ENCODE data around the gene RPL14. TPM values are rescaled to one million over a fixed set of nuclear protein-coding genes. Genes with fewer than 3 reads are reported as not detected.

RPL14 gene
- polyA plus RNA-seq, 1 of the 3 experiments (the other 2 are of a cell fraction), result 416 TPM

DNA sequence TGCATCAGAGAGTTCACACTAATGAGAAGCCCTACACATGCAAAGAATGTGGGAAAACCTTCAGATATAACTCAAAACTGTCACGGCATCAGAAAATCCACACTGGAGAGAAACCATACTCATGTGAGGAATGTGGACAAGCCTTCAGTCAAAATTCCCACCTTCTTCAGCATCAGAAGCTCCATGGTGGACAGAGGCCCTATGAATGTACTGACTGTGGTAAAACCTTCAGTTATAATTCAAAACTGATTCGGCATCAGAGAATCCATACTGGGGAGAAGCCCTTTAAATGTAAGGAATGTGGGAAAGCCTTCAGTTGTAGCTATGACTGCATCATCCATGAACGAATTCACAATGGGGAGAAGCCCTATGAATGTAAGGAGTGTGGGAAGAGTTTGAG, 30.0 kb downstream of the RPL14 start (continued):
- no peak for TF ChIP-seq RFX5 (IDR thresholded peaks at IDR 0.05; ENCODE audit: low read length)
- TF ChIP-seq, protein P1, sequence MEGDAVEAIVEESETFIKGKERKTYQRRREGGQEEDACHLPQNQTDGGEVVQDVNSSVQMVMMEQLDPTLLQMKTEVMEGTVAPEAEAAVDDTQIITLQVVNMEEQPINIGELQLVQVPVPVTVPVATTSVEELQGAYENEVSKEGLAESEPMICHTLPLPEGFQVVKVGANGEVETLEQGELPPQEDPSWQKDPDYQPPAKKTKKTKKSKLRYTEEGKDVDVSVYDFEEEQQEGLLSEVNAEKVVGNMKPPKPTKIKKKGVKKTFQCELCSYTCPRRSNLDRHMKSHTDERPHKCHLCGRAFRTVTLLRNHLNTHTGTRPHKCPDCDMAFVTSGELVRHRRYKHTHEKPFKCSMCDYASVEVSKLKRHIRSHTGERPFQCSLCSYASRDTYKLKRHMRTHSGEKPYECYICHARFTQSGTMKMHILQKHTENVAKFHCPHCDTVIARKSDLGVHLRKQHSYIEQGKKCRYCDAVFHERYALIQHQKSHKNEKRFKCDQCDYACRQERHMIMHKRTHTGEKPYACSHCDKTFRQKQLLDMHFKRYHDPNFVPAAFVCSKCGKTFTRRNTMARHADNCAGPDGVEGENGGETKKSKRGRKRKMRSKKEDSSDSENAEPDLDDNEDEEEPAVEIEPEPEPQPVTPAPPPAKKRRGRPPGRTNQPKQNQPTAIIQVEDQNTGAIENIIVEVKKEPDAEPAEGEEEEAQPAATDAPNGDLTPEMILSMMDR (IDR thresholded peaks at IDR 0.05), result no peak
- no peak for TF ChIP-seq POLR2AphosphoS5 (IDR thresholded peaks at IDR 0.05; ENCODE audit: low read depth, low read length)
- TF ChIP-seq FOXJ3 (CRISPR knock-in tag; IDR thresholded peaks at IDR 0.05), result no peak

DNA sequence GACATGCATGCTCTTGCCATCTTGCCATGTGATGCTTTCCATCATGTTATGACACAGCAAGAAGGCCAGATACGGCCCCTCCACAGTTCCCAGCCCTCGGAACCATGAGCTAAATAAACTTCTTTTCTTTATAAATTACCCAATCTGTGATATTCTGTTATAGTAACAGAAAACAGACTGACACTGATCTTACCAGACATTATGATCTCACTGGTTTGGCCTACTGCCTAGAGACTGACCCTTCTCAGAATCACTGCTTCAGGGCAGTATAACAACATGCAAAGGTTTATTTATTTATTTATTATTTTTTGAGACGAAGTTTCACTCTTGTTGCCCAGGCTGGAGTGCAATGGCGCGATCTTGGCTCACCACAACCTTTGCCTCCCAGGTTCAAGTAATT, 33.8 kb downstream of the RPL14 start:
- no peaks in the 10 kb centered on the region for H3K27me3 ChIP-seq (ENCODE audit: insufficient read depth)

More for the DNA sequence above, 33.8 kb downstream of the RPL14 start:
- 87% methylated on average over 5 of the region's 5 CpGs for WGBS (ENCODE audit: low lambda C conversion rate)
- no peak overlapping the region for H2AFZ ChIP-seq (ENCODE audit: low read depth)
- H3K4me2 ChIP-seq, result no peak overlapping the region
- POLR2A ChIA-PET, result no interaction called here
- H3K9me2 ChIP-seq, result no peaks in the 10 kb centered on the region
- H3K4me3 ChIP-seq (ENCODE audit: low read depth in 2 of 2, low read length in 1 of 2), result no peak overlapping the region
- TF ChIP-seq POLR2AphosphoS5 (IDR thresholded peaks at IDR 0.05; ENCODE audit: low read depth, low read length) (no peak), TEAD4 (IDR thresholded peaks at IDR 0.05; ENCODE audit: borderline replicate concordance, insufficient read depth) (no peak), RXRA (IDR thresholded peaks at IDR 0.05; ENCODE audit: borderline replicate concordance, low read depth) (no peak), FOXJ3 (CRISPR knock-in tag; IDR thresholded peaks at IDR 0.05) (no peak), MXI1 (IDR thresholded peaks at IDR 0.05; ENCODE audit: low read depth, low read length) (no peak), RCOR1 (IDR thresholded peaks at IDR 0.05; ENCODE audit: low read length) (no peak), RAD21 (IDR thresholded peaks at IDR 0.05; ENCODE audit: low read length) (no peak), SMC3 (IDR thresholded peaks at IDR 0.05; ENCODE audit: low read depth, low read length) (no peak), TCF12 (IDR thresholded peaks at IDR 0.05) (no peak)
- TF ChIP-seq, protein P2, sequence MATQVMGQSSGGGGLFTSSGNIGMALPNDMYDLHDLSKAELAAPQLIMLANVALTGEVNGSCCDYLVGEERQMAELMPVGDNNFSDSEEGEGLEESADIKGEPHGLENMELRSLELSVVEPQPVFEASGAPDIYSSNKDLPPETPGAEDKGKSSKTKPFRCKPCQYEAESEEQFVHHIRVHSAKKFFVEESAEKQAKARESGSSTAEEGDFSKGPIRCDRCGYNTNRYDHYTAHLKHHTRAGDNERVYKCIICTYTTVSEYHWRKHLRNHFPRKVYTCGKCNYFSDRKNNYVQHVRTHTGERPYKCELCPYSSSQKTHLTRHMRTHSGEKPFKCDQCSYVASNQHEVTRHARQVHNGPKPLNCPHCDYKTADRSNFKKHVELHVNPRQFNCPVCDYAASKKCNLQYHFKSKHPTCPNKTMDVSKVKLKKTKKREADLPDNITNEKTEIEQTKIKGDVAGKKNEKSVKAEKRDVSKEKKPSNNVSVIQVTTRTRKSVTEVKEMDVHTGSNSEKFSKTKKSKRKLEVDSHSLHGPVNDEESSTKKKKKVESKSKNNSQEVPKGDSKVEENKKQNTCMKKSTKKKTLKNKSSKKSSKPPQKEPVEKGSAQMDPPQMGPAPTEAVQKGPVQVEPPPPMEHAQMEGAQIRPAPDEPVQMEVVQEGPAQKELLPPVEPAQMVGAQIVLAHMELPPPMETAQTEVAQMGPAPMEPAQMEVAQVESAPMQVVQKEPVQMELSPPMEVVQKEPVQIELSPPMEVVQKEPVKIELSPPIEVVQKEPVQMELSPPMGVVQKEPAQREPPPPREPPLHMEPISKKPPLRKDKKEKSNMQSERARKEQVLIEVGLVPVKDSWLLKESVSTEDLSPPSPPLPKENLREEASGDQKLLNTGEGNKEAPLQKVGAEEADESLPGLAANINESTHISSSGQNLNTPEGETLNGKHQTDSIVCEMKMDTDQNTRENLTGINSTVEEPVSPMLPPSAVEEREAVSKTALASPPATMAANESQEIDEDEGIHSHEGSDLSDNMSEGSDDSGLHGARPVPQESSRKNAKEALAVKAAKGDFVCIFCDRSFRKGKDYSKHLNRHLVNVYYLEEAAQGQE (IDR thresholded peaks at IDR 0.05; ENCODE audit: low read depth, low read length), result no peak
- TF ChIP-seq, protein P3, sequence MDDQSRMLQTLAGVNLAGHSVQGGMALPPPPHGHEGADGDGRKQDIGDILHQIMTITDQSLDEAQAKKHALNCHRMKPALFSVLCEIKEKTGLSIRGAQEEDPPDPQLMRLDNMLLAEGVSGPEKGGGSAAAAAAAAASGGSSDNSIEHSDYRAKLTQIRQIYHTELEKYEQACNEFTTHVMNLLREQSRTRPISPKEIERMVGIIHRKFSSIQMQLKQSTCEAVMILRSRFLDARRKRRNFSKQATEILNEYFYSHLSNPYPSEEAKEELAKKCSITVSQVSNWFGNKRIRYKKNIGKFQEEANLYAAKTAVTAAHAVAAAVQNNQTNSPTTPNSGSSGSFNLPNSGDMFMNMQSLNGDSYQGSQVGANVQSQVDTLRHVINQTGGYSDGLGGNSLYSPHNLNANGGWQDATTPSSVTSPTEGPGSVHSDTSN (IDR thresholded peaks at IDR 0.05), result no peak
- TF ChIP-seq, protein P4, sequence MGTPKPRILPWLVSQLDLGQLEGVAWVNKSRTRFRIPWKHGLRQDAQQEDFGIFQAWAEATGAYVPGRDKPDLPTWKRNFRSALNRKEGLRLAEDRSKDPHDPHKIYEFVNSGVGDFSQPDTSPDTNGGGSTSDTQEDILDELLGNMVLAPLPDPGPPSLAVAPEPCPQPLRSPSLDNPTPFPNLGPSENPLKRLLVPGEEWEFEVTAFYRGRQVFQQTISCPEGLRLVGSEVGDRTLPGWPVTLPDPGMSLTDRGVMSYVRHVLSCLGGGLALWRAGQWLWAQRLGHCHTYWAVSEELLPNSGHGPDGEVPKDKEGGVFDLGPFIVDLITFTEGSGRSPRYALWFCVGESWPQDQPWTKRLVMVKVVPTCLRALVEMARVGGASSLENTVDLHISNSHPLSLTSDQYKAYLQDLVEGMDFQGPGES (IDR thresholded peaks at IDR 0.05; ENCODE audit: low read depth, low read length), result no peak
- TF ChIP-seq, protein P5, sequence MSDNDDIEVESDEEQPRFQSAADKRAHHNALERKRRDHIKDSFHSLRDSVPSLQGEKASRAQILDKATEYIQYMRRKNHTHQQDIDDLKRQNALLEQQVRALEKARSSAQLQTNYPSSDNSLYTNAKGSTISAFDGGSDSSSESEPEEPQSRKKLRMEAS (IDR thresholded peaks at IDR 0.05; ENCODE audit: low read depth), result no peak
- peaks cover 9 to 30% of the 10 kb centered on the region in 2 experiments for H3K36me3 ChIP-seq (replicated peaks in 1 of 2; ENCODE audit: control insufficient read depth in 1 of 2, insufficient read depth in 2 of 2, low read length in 1 of 2)
- no peaks in the 10 kb centered on the region for H3K79me2 ChIP-seq (ENCODE audit: insufficient read depth)
- CTCF ChIA-PET, result no interaction called here
- H3K9ac ChIP-seq, result no peak overlapping the region
- H4K20me1 ChIP-seq (ENCODE audit: insufficient read depth), result no peaks in the 10 kb centered on the region
- no peaks in the 10 kb centered on the region; a peak in 1 of 4 replicates for H3K4me1 ChIP-seq (ENCODE audit: control insufficient read depth in 1 of 2, insufficient read depth in 2 of 2, low read depth in 1 of 2, low read length in 1 of 2)
- DNase-seq, result no peak
- no peak overlapping the region; a peak in 1 of 4 replicates for H3K27ac ChIP-seq (ENCODE audit: low read depth in 2 of 2, low read length in 1 of 2)
- H3K9me3 ChIP-seq, result no peaks in the 10 kb centered on the region
- H3F3A ChIP-seq (replicated peaks; ENCODE audit: insufficient read depth), result no peaks in the 10 kb centered on the region
